MM.1S (cell line): ENCODE data around the gene PNO1.

Source experiments
- DNase-seq: peaks from one replicate; pipeline ENCODE4 v3.0.0-alpha.2; 2015
- H2AFZ ChIP-seq: fragments of 300-600 bp; sonication (generic); 2 replicates; pipeline ENCODE4 v1.6.0; 2016; ENCODE audit warnings: antibody characterized with exemption, low read length
- H3F3A ChIP-seq: fragments of 300-600 bp; sonication (generic); 2 replicates; pipeline ENCODE4 v1.6.1; 2016; ENCODE audit warnings: mild to moderate bottlenecking, antibody characterized with exemption, low read length, moderate library complexity, mixed read lengths; ENCODE audit not compliant: insufficient read depth
- H3K27ac ChIP-seq: fragments of 300-600 bp; sonication (generic); 2 replicates; pipeline ENCODE4 v1.5.1; 2016; ENCODE audit warnings: mild to moderate bottlenecking, low read length
- H3K27me3 ChIP-seq: fragments of 300-600 bp; sonication (generic); replicated peaks from 2 replicates; pipeline ENCODE4 v1.6.0; 2016; ENCODE audit warnings: low read length; ENCODE audit not compliant: insufficient read depth
- H3K36me3 ChIP-seq: fragments of 300-600 bp; sonication (generic); replicated peaks from 2 replicates; pipeline ENCODE4 v1.6.1; 2016; ENCODE audit warnings: mild to moderate bottlenecking, low read length, mixed read lengths; ENCODE audit not compliant: insufficient read depth
- H3K4me1 ChIP-seq: fragments of 300-600 bp; sonication (generic); 2 replicates; pipeline ENCODE4 v1.6.1; 2016; ENCODE audit warnings: low read length, mixed read lengths
- H3K4me2 ChIP-seq: fragments of 300-600 bp; sonication (generic); 2 replicates; pipeline ENCODE4 v1.6.0; 2016; ENCODE audit warnings: low read depth, low read length
- H3K4me3 ChIP-seq: fragments of 300-600 bp; sonication (generic); 2 replicates; pipeline ENCODE4 v1.5.1; 2016; ENCODE audit warnings: low read length, mixed read lengths
- H3K79me2 ChIP-seq: fragments of 300-600 bp; sonication (generic); 2 replicates; pipeline ENCODE4 v1.6.1; 2016; ENCODE audit warnings: mixed run types, low read length, mixed read lengths
- H3K9ac ChIP-seq: fragments of 300-600 bp; sonication (generic); 2 replicates; pipeline ENCODE4 v1.6.1; 2016; ENCODE audit warnings: low read length, mixed read lengths
- H3K9me2 ChIP-seq: fragments of 300-600 bp; sonication (generic); replicated peaks from 2 replicates; pipeline ENCODE4 v1.6.1; 2016; ENCODE audit warnings: mild to moderate bottlenecking, low read length, mixed read lengths; ENCODE audit not compliant: insufficient read depth
- H3K9me3 ChIP-seq: fragments of 300-600 bp; sonication (generic); replicated peaks from 2 replicates; pipeline ENCODE4 v1.6.1; 2016; ENCODE audit warnings: mild to moderate bottlenecking, low read length, mixed read lengths; ENCODE audit not compliant: insufficient read depth
- H4K20me1 ChIP-seq: fragments of 300-600 bp; sonication (generic); 2 replicates; pipeline ENCODE4 v1.6.1; 2016; ENCODE audit warnings: mild to moderate bottlenecking, low read length, moderate library complexity, mixed read lengths; ENCODE audit not compliant: insufficient read depth
- EZH2 ChIP-seq: fragments of 300-600 bp; sonication (generic); optimal IDR thresholded peaks from 2 replicates; pipeline ENCODE3; 2017; ENCODE audit warnings: low read depth, mild to moderate bottlenecking, antibody characterized with exemption, low read length, mixed read lengths
- EZH2phosphoT487 ChIP-seq: fragments of 300-600 bp; sonication (generic); IDR thresholded peaks from 2 replicates; pipeline ENCODE4 v1.6.1; 2018; ENCODE audit warnings: antibody characterized with exemption, low read length
- TF ChIP-seq, protein P1 (sequence below): fragments of 300-600 bp; sonication (generic); IDR thresholded peaks from 2 replicates; pipeline ENCODE4 v1.5.1; 2016; ENCODE audit warnings: antibody characterized with exemption, low read length, mixed read lengths

The PNO1 gene

GRCh38 chr2:68141875-68142274 lies 15.8 kb upstream of the PNO1 start:
- H3K4me1 ChIP-seq, result no peaks in the 10 kb centered on the region
- H3K27ac ChIP-seq, result no peak overlapping the region
- no peaks in the 10 kb centered on the region for H3K36me3 ChIP-seq
- DNase-seq, result no peak
- H3K9me3 ChIP-seq, result no peaks in the 10 kb centered on the region
- no peaks in the 10 kb centered on the region for H3K9me2 ChIP-seq
- H3K4me2 ChIP-seq, result no peak overlapping the region
- no peaks in the 10 kb centered on the region for H4K20me1 ChIP-seq
- no peak overlapping the region for H3K4me3 ChIP-seq
- H3F3A ChIP-seq, result no peaks in the 10 kb centered on the region
- TF ChIP-seq, protein P1, sequence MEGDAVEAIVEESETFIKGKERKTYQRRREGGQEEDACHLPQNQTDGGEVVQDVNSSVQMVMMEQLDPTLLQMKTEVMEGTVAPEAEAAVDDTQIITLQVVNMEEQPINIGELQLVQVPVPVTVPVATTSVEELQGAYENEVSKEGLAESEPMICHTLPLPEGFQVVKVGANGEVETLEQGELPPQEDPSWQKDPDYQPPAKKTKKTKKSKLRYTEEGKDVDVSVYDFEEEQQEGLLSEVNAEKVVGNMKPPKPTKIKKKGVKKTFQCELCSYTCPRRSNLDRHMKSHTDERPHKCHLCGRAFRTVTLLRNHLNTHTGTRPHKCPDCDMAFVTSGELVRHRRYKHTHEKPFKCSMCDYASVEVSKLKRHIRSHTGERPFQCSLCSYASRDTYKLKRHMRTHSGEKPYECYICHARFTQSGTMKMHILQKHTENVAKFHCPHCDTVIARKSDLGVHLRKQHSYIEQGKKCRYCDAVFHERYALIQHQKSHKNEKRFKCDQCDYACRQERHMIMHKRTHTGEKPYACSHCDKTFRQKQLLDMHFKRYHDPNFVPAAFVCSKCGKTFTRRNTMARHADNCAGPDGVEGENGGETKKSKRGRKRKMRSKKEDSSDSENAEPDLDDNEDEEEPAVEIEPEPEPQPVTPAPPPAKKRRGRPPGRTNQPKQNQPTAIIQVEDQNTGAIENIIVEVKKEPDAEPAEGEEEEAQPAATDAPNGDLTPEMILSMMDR, result no peak
- no peak for TF ChIP-seq EZH2phosphoT487
- no peak for TF ChIP-seq EZH2
- no peaks in the 10 kb centered on the region for H3K27me3 ChIP-seq
- no peaks in the 10 kb centered on the region for H3K79me2 ChIP-seq
- H2AFZ ChIP-seq, result no peak overlapping the region
- H3K9ac ChIP-seq, result no peak overlapping the region

DNA sequence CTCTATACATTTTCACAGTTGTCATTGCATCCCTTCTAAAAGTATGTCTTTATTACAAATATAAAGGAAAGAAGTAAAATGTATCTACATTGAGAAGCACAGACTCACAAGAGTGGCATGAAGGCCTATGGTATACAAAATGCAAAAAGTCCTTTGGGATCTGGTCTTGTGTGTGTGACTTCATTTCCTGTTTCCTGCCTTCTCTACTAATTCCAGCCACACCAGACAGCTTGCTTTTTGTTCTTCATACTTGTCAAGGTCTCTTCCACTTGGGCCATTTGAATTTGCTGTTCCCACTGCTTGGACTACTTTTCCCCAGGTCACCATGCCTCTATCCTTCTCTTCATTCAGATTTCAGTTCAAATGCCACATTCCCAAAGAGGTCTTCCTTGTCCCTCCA lies 6.7 kb upstream of the PNO1 start:
- peaks cover 11% of the 10 kb centered on the region for H3K79me2 ChIP-seq
- TF ChIP-seq EZH2, result no peak
- H3K4me2 ChIP-seq, result no peak overlapping the region
- H3K27me3 ChIP-seq, result no peaks in the 10 kb centered on the region
- no peaks in the 10 kb centered on the region for H3F3A ChIP-seq
- no peaks in the 10 kb centered on the region for H3K36me3 ChIP-seq
- H3K9ac ChIP-seq, result no peak overlapping the region
- DNase-seq, result no peak
- no peak overlapping the region for H3K27ac ChIP-seq
- H3K4me1 ChIP-seq, result peaks cover 1% of the 10 kb centered on the region
- no peaks in the 10 kb centered on the region for H3K9me2 ChIP-seq
- H2AFZ ChIP-seq, result no peak overlapping the region
- H3K9me3 ChIP-seq, result no peaks in the 10 kb centered on the region
- H4K20me1 ChIP-seq, result no peaks in the 10 kb centered on the region
- H3K4me3 ChIP-seq, result no peak overlapping the region

GRCh38 chr2:68152681-68153347 lies 4.9 kb upstream of the PNO1 start:
- Histone ChIP-seq H3K4me3 (no peak overlapping the region), H3K9me3 (no peaks in the 10 kb centered on the region), H4K20me1 (no peaks in the 10 kb centered on the region), H3K79me2 (peaks cover 26% of the 10 kb centered on the region), H3K4me2 (no peak overlapping the region), H3K4me1 (peaks cover 9% of the 10 kb centered on the region), H3K9ac (no peak overlapping the region), H3F3A (no peaks in the 10 kb centered on the region), H3K27ac (no peak overlapping the region), H2AFZ (no peak overlapping the region), H3K36me3 (no peaks in the 10 kb centered on the region), H3K9me2 (no peaks in the 10 kb centered on the region), H3K27me3 (no peaks in the 10 kb centered on the region)
- no peak for DNase-seq
- TF ChIP-seq EZH2phosphoT487 (no peak), EZH2 (no peak)
- TF ChIP-seq, protein P1, result no peak

GRCh38 chr2:68155618-68156017 lies 2.1 kb upstream of the PNO1 start:
- H3K79me2 ChIP-seq, result peaks cover 50% of the 10 kb centered on the region
- H3K9me2 ChIP-seq, result no peaks in the 10 kb centered on the region
- H2AFZ ChIP-seq, result no peak overlapping the region
- no peaks in the 10 kb centered on the region for H3K9me3 ChIP-seq
- H4K20me1 ChIP-seq, result no peaks in the 10 kb centered on the region
- H3K27ac ChIP-seq, result no peak overlapping the region
- peaks cover 14% of the 10 kb centered on the region for H3K4me1 ChIP-seq
- H3K27me3 ChIP-seq, result no peaks in the 10 kb centered on the region
- TF ChIP-seq, protein P1, result no peak
- TF ChIP-seq EZH2phosphoT487, result no peak
- no peak for TF ChIP-seq EZH2
- no peak for DNase-seq
- no peaks in the 10 kb centered on the region for H3K36me3 ChIP-seq
- H3K9ac ChIP-seq, result no peak overlapping the region
- H3F3A ChIP-seq, result no peaks in the 10 kb centered on the region
- H3K4me2 ChIP-seq, result no peak overlapping the region
- no peak overlapping the region for H3K4me3 ChIP-seq
